SH-SY5Y (cell line): Measurements from ENCODE around the gene MOV10L1.

Experiments
- GATA2 ChIP-seq: IDR thresholded peaks from 2 replicates; pipeline ENCODE4 v1.6.1; 2011; ENCODE audit warnings: mild to moderate bottlenecking, low read depth, low read length
- GATA3 ChIP-seq: IDR thresholded peaks from 2 replicates; pipeline ENCODE4 v1.6.1; 2011; ENCODE audit warnings: low read depth, mild to moderate bottlenecking, low read length, moderate library complexity

DNA sequence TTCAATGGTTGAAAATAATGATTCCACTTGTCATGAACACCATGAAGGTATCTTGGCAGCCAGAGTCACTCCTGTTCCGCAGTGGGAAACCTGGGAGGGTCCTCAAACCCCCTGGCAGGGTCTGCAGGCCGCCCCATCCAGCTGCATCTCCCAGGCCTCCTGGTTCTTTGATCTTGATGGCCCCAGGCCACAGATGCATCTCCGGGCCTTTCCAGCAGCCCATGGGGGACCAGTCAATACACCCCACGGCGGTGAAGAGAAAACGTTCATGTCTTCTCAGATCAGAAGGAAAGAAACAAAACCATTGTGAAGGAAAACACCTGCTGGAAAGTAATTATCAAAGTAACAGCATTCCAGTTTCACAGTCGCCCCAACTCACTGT is 29.9 kb upstream of the MOV10L1 start:
- no peak for TF ChIP-seq GATA2
- no peak for TF ChIP-seq GATA3
